ENCODE results near the gene RTL1.

Gene RTL1

GRCh38 chr14:100844846-100845245 lies 58.7 kb downstream of the RTL1 start:
- Histone ChIP-seq H4K20me1 (ENCODE audit: insufficient read depth) (no peaks in the 10 kb centered on the region), H3K27me3 (ENCODE audit: insufficient read depth, low read depth) (peaks cover 23% of the 10 kb centered on the region; the same call in 1 of the 2 replicates), H3K79me2 (ENCODE audit: insufficient read depth, low read depth) (no peaks in the 10 kb centered on the region), H3K36me3 (ENCODE audit: insufficient read depth) (no peaks in the 10 kb centered on the region), H3K27ac (no peak overlapping the region), H3K9ac (no peak overlapping the region), H3K4me2 (no peak overlapping the region), H3K4me1 (ENCODE audit: low read depth, poor library complexity, severe bottlenecking) (no peaks in the 10 kb centered on the region), H3K4me3 (IDR thresholded peaks at IDR 0.05; ENCODE audit: insufficient read depth, low read depth, low read length) (no peak overlapping the region), H2AFZ (ENCODE audit: low read depth) (no peak overlapping the region)
- TF ChIP-seq CTCF (conservative IDR thresholded peaks at IDR 0.05; ENCODE audit: low read depth, low read length) = no peak

- Histone ChIP-seq H3K4me3 (IDR thresholded peaks at IDR 0.05; ENCODE audit: insufficient read depth, low read depth, low read length) (no peak overlapping the region), H2AFZ (ENCODE audit: low read depth) (no peak overlapping the region), H3K4me1 (ENCODE audit: low read depth, poor library complexity, severe bottlenecking) (no peaks in the 10 kb centered on the region), H3K27me3 (ENCODE audit: insufficient read depth, low read depth) (peaks cover 26% of the 10 kb centered on the region; the same call in 1 of the 2 replicates), H3K9ac (no peak overlapping the region), H4K20me1 (ENCODE audit: insufficient read depth) (no peaks in the 10 kb centered on the region), H3K27ac (no peak overlapping the region), H3K4me2 (no peak overlapping the region), H3K36me3 (ENCODE audit: insufficient read depth) (no peaks in the 10 kb centered on the region), H3K79me2 (ENCODE audit: insufficient read depth, low read depth) (no peaks in the 10 kb centered on the region)
- TF ChIP-seq CTCF (conservative IDR thresholded peaks at IDR 0.05; ENCODE audit: low read depth, low read length) = no peak
These were observed 59.1 kb downstream of the RTL1 start for GRCh38 chr14:100844421-100844820.

- Histone ChIP-seq H4K20me1 (ENCODE audit: insufficient read depth) (no peaks in the 10 kb centered on the region), H3K27me3 (ENCODE audit: insufficient read depth, low read depth) (peaks cover 26% of the 10 kb centered on the region; the same call in 1 of the 2 replicates), H3K4me2 (no peak overlapping the region), H3K4me3 (IDR thresholded peaks at IDR 0.05; ENCODE audit: insufficient read depth, low read depth, low read length) (no peak overlapping the region), H3K4me1 (ENCODE audit: low read depth, poor library complexity, severe bottlenecking) (no peaks in the 10 kb centered on the region), H3K9ac (no peak overlapping the region), H3K79me2 (ENCODE audit: insufficient read depth, low read depth) (no peaks in the 10 kb centered on the region), H2AFZ (ENCODE audit: low read depth) (no peak overlapping the region), H3K27ac (no peak overlapping the region), H3K36me3 (ENCODE audit: insufficient read depth) (no peaks in the 10 kb centered on the region)
- no peak for TF ChIP-seq CTCF (conservative IDR thresholded peaks at IDR 0.05; ENCODE audit: low read depth, low read length)
These were observed 59.5 kb downstream of the RTL1 start for GRCh38 chr14:100844082-100844408.

GRCh38 chr14:100842799-100843198 lies 60.7 kb downstream of the RTL1 start:
- H4K20me1 ChIP-seq (ENCODE audit: insufficient read depth) = no peaks in the 10 kb centered on the region
- H3K4me3 ChIP-seq (IDR thresholded peaks at IDR 0.05; ENCODE audit: insufficient read depth, low read depth, low read length) = no peak overlapping the region
- no peak overlapping the region for H3K9ac ChIP-seq
- H3K4me2 ChIP-seq = no peak overlapping the region
- no peaks in the 10 kb centered on the region for H3K79me2 ChIP-seq (ENCODE audit: insufficient read depth, low read depth)
- H3K36me3 ChIP-seq (ENCODE audit: insufficient read depth) = no peaks in the 10 kb centered on the region
- TF ChIP-seq CTCF (conservative IDR thresholded peaks at IDR 0.05; ENCODE audit: low read depth, low read length) = no peak
- peaks cover 30% of the 10 kb centered on the region; the same call in 1 of the 2 replicates for H3K27me3 ChIP-seq (ENCODE audit: insufficient read depth, low read depth)
- no peak overlapping the region for H3K27ac ChIP-seq
- no peaks in the 10 kb centered on the region for H3K4me1 ChIP-seq (ENCODE audit: low read depth, poor library complexity, severe bottlenecking)
- H2AFZ ChIP-seq (ENCODE audit: low read depth) = no peak overlapping the region

Measured in KMS-11 (cell line).